SU-DHL-6 (cell line): ENCODE measurements around the gene LGR4.

Experiments
- H2AFZ ChIP-seq: fragments of 200-600 bp; sonication (generic); 2 replicates; pipeline ENCODE4 v1.6.1; 2014; ENCODE audit warnings: low read depth, mild to moderate bottlenecking, moderate library complexity, mixed read lengths, antibody characterized with exemption, low read length; ENCODE audit not compliant: severe bottlenecking
- H3F3A ChIP-seq: fragments of 200-600 bp; shearing (Covaris generic); 2 replicates; pipeline ENCODE4 v1.6.0; 2016; ENCODE audit warnings: antibody characterized with exemption, mild to moderate bottlenecking; ENCODE audit not compliant: insufficient read depth
- H3K27ac ChIP-seq: fragments of 200-600 bp; sonication (generic); 2 replicates; pipeline ENCODE4 v1.5.1; 2016; ENCODE audit warnings: low read depth, mild to moderate bottlenecking, low read length, moderate library complexity, mixed read lengths
- H3K27me3 ChIP-seq: fragments of 200-600 bp; sonication (generic), shearing (Covaris generic); 2 replicates; pipeline ENCODE4 v1.6.0; 2014; ENCODE audit warnings: mild to moderate bottlenecking, low read length
- H3K36me3 ChIP-seq: fragments of 200-600 bp; sonication (generic); 2 replicates; pipeline ENCODE4 v1.6.1; 2014; ENCODE audit warnings: mild to moderate bottlenecking, low read length, mixed read lengths
- H3K4me2 ChIP-seq: fragments of 300-600, 200-600 bp; shearing (Covaris generic), sonication (generic); 2 replicates; pipeline ENCODE4 v1.6.0; 2014; ENCODE audit warnings: low read length, low read depth, mild to moderate bottlenecking; ENCODE audit not compliant: poor library complexity, severe bottlenecking
- H3K4me3 ChIP-seq: fragments of 200-600 bp; sonication (generic); 2 replicates; pipeline ENCODE4 v1.5.1; 2014; ENCODE audit warnings: antibody characterized with exemption, low read length, mild to moderate bottlenecking, mixed read lengths; ENCODE audit not compliant: insufficient read depth, poor library complexity, severe bottlenecking
- H3K79me2 ChIP-seq: fragments of 200-600 bp; sonication (generic); 2 replicates; pipeline ENCODE4 v1.6.1; 2014; ENCODE audit warnings: mild to moderate bottlenecking, low read length, moderate library complexity; ENCODE audit not compliant: insufficient read depth
- H3K9ac ChIP-seq: fragments of 200-600 bp; sonication (generic); 2 replicates; pipeline ENCODE4 v1.7.0; 2014; ENCODE audit warnings: mild to moderate bottlenecking, low read length
- H3K9me2 ChIP-seq: fragments of 200-600 bp; sonication (generic); replicated peaks from 2 replicates; pipeline ENCODE4 v1.6.1; 2014; ENCODE audit warnings: low read length; ENCODE audit not compliant: insufficient read depth
- H3K9me3 ChIP-seq: fragments of 200-600 bp; sonication (generic); 2 replicates; pipeline ENCODE4 v1.6.1; 2014; ENCODE audit warnings: low read length, mixed read lengths; ENCODE audit not compliant: insufficient read depth
- H4K20me1 ChIP-seq: fragments of 200-600 bp; sonication (generic); 2 replicates; pipeline ENCODE4 v1.6.1; 2014; ENCODE audit warnings: low read depth, mild to moderate bottlenecking, antibody characterized with exemption, low read length, moderate library complexity, mixed read lengths
- EZH2phosphoT487 ChIP-seq: fragments of 200-600 bp; sonication (generic), shearing (Covaris generic); conservative IDR thresholded peaks from 2 replicates; pipeline ENCODE4 v1.6.1; 2018; ENCODE audit warnings: mild to moderate bottlenecking, antibody characterized with exemption, low read length, moderate library complexity, mixed read lengths
- TF ChIP-seq, protein P1 (sequence below): fragments of 200-600 bp; sonication (generic); IDR thresholded peaks from one replicate; pipeline ENCODE4 v1.5.1; 2017; ENCODE audit warnings: antibody characterized with exemption, mild to moderate bottlenecking, low read length, moderate library complexity; ENCODE audit not compliant: insufficient read depth, poor library complexity, severe bottlenecking

The LGR4 gene

GRCh38 chr11:27444801-27445215 is 27.8 kb downstream of the LGR4 start:
- H2AFZ ChIP-seq = no peak overlapping the region
- H3K4me3 ChIP-seq = no peak overlapping the region
- no peak overlapping the region for H3K9ac ChIP-seq
- H3K9me3 ChIP-seq = no peaks in the 10 kb centered on the region
- no peaks in the 10 kb centered on the region for H3K36me3 ChIP-seq
- TF ChIP-seq EZH2phosphoT487 = no peak
- TF ChIP-seq, protein P1, sequence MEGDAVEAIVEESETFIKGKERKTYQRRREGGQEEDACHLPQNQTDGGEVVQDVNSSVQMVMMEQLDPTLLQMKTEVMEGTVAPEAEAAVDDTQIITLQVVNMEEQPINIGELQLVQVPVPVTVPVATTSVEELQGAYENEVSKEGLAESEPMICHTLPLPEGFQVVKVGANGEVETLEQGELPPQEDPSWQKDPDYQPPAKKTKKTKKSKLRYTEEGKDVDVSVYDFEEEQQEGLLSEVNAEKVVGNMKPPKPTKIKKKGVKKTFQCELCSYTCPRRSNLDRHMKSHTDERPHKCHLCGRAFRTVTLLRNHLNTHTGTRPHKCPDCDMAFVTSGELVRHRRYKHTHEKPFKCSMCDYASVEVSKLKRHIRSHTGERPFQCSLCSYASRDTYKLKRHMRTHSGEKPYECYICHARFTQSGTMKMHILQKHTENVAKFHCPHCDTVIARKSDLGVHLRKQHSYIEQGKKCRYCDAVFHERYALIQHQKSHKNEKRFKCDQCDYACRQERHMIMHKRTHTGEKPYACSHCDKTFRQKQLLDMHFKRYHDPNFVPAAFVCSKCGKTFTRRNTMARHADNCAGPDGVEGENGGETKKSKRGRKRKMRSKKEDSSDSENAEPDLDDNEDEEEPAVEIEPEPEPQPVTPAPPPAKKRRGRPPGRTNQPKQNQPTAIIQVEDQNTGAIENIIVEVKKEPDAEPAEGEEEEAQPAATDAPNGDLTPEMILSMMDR = no peak
- no peaks in the 10 kb centered on the region for H3K9me2 ChIP-seq
- no peak overlapping the region for H3K27ac ChIP-seq
- no peak overlapping the region for H3K4me2 ChIP-seq
- H3K79me2 ChIP-seq = no peaks in the 10 kb centered on the region
- H4K20me1 ChIP-seq = no peaks in the 10 kb centered on the region
- no peaks in the 10 kb centered on the region for H3K27me3 ChIP-seq
- H3F3A ChIP-seq = no peaks in the 10 kb centered on the region

DNA sequence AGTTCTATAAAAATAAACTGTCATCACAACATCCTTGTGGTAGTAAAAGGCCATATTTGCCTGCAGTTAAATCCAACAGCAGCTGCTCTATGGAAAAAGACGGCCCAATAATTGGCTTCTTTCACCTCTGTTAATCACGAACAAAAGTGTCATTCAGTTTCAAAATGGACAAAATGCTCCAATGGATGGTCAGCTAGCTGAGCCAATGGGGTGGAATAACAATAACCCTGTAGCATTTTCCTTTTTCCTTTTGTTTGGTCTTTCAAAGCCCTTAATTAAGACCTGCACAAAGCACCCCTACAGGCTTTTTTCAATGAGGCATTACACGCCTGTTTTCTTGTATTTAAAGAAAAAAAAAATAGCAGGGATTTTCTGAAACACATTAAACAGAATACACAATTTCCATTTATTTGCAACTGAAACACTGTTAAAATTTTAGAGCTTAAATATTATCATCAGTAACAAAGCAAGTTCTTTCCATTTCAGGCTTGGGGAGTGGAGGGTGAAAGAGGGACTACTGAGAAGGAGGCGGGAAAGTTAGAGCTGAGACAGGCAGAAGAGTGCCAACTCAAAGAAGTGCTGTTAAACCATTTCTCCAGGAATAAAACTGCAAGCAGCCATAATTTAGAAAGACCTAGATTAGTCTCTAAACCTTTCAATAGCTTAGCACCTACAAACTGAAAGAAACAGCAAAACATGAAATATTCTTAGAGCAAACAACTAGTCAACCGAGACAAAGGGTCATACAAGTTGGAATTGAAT is 28.7 kb downstream of the LGR4 start:
- no peak overlapping the region for H3K4me3 ChIP-seq
- H3K27me3 ChIP-seq = no peaks in the 10 kb centered on the region
- H2AFZ ChIP-seq = no peak overlapping the region
- no peak overlapping the region for H3K4me2 ChIP-seq
- no peak overlapping the region for H3K27ac ChIP-seq
- TF ChIP-seq EZH2phosphoT487 = no peak
- TF ChIP-seq, protein P1 = no peak
- H4K20me1 ChIP-seq = no peaks in the 10 kb centered on the region
- no peaks in the 10 kb centered on the region for H3K79me2 ChIP-seq
- H3K9me3 ChIP-seq = no peaks in the 10 kb centered on the region
- H3K9me2 ChIP-seq = no peaks in the 10 kb centered on the region
- no peaks in the 10 kb centered on the region for H3K36me3 ChIP-seq
- H3F3A ChIP-seq = no peaks in the 10 kb centered on the region
- H3K9ac ChIP-seq = no peak overlapping the region

DNA sequence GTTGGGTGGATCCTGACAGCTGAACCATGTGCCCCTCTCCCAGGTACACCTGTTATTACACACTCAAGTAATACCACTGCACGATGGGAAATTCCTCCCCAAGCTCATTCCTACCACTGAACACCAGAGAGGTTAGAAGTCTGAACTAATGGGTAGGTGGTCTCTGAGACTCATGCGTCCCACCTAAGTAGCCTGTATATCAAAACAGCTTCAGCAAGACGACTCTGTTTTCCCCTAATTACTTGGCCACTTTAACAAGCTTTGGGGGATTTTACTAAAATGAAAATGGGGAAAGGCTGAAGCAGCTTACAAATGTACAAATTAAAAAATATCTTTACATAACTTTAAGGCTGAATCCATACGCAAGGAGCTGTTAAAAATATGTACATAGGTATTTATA is 29.4 kb downstream of the LGR4 start:
- Histone ChIP-seq H3K36me3 (no peaks in the 10 kb centered on the region), H3F3A (no peaks in the 10 kb centered on the region), H3K4me3 (no peak overlapping the region), H3K79me2 (no peaks in the 10 kb centered on the region), H3K4me2 (no peak overlapping the region), H3K9me2 (no peaks in the 10 kb centered on the region), H3K9me3 (no peaks in the 10 kb centered on the region), H3K27ac (no peak overlapping the region), H3K27me3 (no peaks in the 10 kb centered on the region), H4K20me1 (no peaks in the 10 kb centered on the region), H3K9ac (no peak overlapping the region), H2AFZ (no peak overlapping the region)
- no peak for TF ChIP-seq EZH2phosphoT487
- TF ChIP-seq, protein P1 = no peak
